ENCODE results near the gene AMMECR1. TPM values are rescaled to one million over a fixed set of nuclear protein-coding genes. Genes with fewer than 3 reads are reported as not detected.

The AMMECR1 gene
- total RNA-seq, 1 experiment from 2014 or later = 15.0 TPM

- TF ChIP-seq SIN3A (IDR thresholded peaks at IDR 0.05; ENCODE audit: borderline replicate concordance, insufficient read depth, low read depth, low read length) (no peak), CTCF (IDR thresholded peaks at IDR 0.05) (no peak), REST (IDR thresholded peaks at IDR 0.05; ENCODE audit: insufficient read depth in 1 of 2, low read depth in 2 of 2, low read length in 1 of 2) (no peak), TCF7L2 (IDR thresholded peaks at IDR 0.05; ENCODE audit: low read depth, low read length) (no peak), POLR2AphosphoS5 (IDR thresholded peaks at IDR 0.05; ENCODE audit: low read depth, low read length) (no peak)
- no TSS peak for BruUV-seq (replicated peaks)
Measured at GRCh38 chrX:110251526-110251925, 66.4 kb downstream of the AMMECR1 start.

GRCh38 chrX:110250847-110251246 lies 67.0 kb downstream of the AMMECR1 start:
- H3K27me3 ChIP-seq (ENCODE audit: control insufficient read depth, insufficient read depth, low read length) = no peaks in the 10 kb centered on the region
- DNase-seq (ENCODE audit: low read depth, low spot score) = no peak
- no peak for ATAC-seq
- TF ChIP-seq SIN3A (IDR thresholded peaks at IDR 0.05; ENCODE audit: borderline replicate concordance, insufficient read depth, low read depth, low read length) = no peak
- no peak for TF ChIP-seq TCF7L2 (IDR thresholded peaks at IDR 0.05; ENCODE audit: low read depth, low read length)
- no peak for TF ChIP-seq REST (IDR thresholded peaks at IDR 0.05; ENCODE audit: insufficient read depth in 1 of 2, low read depth in 2 of 2, low read length in 1 of 2)
- no peak for TF ChIP-seq CTCF (IDR thresholded peaks at IDR 0.05)
- no peak for TF ChIP-seq POLR2AphosphoS5 (IDR thresholded peaks at IDR 0.05; ENCODE audit: low read depth, low read length)
- POLR2A ChIA-PET = no interaction called here
- in situ Hi-C loops (cut with HindIII; ENCODE audit: low pct_unique_long_range_greater_than_20kb, low sequenced_read_pairs) = no loop called here
- intact Hi-C loops (cut with micrococcal nuclease; ENCODE audit: unreplicated experiment) = no loop called here
- BruUV-seq (replicated peaks) = no TSS peak
- no peaks in the 10 kb centered on the region for H3K36me3 ChIP-seq (ENCODE audit: control insufficient read depth, insufficient read depth, low read length)
- no peak overlapping the region for H3K27ac ChIP-seq (ENCODE audit: low read length)
- H3K4me3 ChIP-seq (ENCODE audit: low read depth in 2 of 2, low read length in 2 of 2) = no peak overlapping the region
- no peaks in the 10 kb centered on the region; the same call in 1 of the 2 replicates for H3K4me1 ChIP-seq (ENCODE audit: control insufficient read depth, insufficient read depth, low read length)
- CTCF ChIA-PET = no interaction called here
- no peaks in the 10 kb centered on the region for H3K9me3 ChIP-seq (ENCODE audit: control insufficient read depth, insufficient read depth, low read depth, low read length)

More at GRCh38 chrX:110251526-110251925, 66.4 kb downstream of the AMMECR1 start:
- no peak overlapping the region for H3K4me3 ChIP-seq (ENCODE audit: low read depth in 2 of 2, low read length in 2 of 2)
- no peaks in the 10 kb centered on the region; the same call in 1 of the 2 replicates for H3K4me1 ChIP-seq (ENCODE audit: control insufficient read depth, insufficient read depth, low read length)
- in situ Hi-C loops (cut with HindIII; ENCODE audit: low pct_unique_long_range_greater_than_20kb, low sequenced_read_pairs) = no loop called here
- no peak overlapping the region for H3K27ac ChIP-seq (ENCODE audit: low read length)
- no peaks in the 10 kb centered on the region for H3K36me3 ChIP-seq (ENCODE audit: control insufficient read depth, insufficient read depth, low read length)
- intact Hi-C loops (cut with micrococcal nuclease; ENCODE audit: unreplicated experiment) = no loop called here
- no peaks in the 10 kb centered on the region for H3K27me3 ChIP-seq (ENCODE audit: control insufficient read depth, insufficient read depth, low read length)
- H3K9me3 ChIP-seq (ENCODE audit: control insufficient read depth, insufficient read depth, low read depth, low read length) = no peaks in the 10 kb centered on the region
- ChIA-PET CTCF (no interaction called here), POLR2A (no interaction called here)
- ATAC-seq (no peak), DNase-seq (ENCODE audit: low read depth, low spot score) (no peak)

All from Panc1 (cell line).